Retina (tissue), 1 donor: ENCODE measurements around the gene CCDC177.
"Not testable (repeated sequence)": the region's sequence is repeated elsewhere in the genome, so short reads cannot be mapped to it uniquely, and the experiment has no call there.

Experiments used
- DNase-seq: peaks from one replicate; pipeline ENCODE4 v3.0.0-alpha.2; 2016

CCDC177 gene

DNA sequence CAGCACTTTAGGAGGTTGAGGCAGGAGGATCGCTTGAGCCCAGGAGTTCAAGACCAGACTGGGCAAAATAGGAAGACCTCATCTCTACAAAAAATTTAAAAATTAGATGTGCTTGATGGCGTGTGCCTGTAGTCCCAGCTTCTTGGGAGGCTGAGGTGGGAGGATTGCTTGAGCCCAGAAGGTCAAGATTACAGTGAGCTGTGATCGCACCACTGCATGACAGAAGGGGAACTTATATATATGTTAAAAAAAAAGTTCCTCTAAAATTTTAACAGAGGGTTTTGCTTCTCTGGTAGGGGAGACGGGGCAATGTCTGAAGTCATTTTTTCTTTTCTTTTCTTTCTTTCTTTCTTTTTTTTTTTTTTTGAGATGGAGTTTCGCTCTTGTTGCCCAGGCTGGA is 24.8 kb upstream of the CCDC177 start:
- not testable (repeated sequence) for DNase-seq

- DNase-seq: no peak
Measured at GRCh38 chr14:69595336-69595735, 20.7 kb upstream of the CCDC177 start.

GRCh38 chr14:69594846-69595245 is 20.2 kb upstream of the CCDC177 start:
- DNase-seq: no peak

GRCh38 chr14:69593018-69593677 is 18.5 kb upstream of the CCDC177 start:
- DNase-seq: no peak

DNA sequence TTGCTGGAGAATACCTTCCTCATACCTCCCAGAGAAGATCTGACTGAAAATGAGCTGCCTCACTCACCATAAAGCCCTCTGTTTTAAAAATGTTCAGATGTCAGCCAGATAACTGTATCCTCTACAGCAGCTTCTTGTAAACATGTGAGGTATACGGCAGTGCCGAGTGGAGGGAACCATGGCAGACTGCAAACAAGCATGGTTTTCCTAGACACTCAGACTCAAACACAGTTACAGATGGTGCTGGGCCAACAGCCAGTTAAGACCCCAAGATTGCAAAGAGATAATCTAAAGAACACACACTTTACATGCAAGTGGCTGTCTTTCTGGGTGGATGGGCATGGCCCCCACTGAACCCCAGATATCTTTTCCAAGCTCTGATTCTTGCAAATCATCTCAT is 16.6 kb upstream of the CCDC177 start:
- no peak for DNase-seq

- no peak for DNase-seq
Measured at GRCh38 chr14:69587389-69587788, 12.7 kb upstream of the CCDC177 start.

GRCh38 chr14:69586404-69586803 is 11.7 kb upstream of the CCDC177 start:
- DNase-seq: no peak

- DNase-seq: no peak
Measured at GRCh38 chr14:69584389-69584788, 9.7 kb upstream of the CCDC177 start.

- DNase-seq: no peak
Measured at GRCh38 chr14:69582829-69583228, 8.2 kb upstream of the CCDC177 start.

DNA sequence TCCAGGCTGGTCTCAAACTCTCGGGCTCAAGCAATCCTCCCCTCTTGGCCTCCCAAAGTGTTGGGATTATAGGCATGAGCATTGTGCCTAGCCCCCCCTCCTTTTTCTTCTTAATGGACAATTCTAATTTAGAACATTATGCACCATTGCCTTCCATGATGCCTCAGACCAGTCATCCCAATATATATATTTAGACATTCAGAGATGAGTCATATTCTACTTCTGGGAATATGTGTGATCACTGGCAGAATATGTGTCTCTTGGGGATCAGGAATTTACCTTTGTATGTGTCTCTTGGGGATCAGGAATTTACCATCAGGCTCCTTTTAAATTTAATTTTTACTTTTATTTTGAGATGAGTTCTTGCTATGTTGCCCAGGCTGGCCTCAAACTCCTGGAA is 7.5 kb upstream of the CCDC177 start:
- no peak for DNase-seq

DNA sequence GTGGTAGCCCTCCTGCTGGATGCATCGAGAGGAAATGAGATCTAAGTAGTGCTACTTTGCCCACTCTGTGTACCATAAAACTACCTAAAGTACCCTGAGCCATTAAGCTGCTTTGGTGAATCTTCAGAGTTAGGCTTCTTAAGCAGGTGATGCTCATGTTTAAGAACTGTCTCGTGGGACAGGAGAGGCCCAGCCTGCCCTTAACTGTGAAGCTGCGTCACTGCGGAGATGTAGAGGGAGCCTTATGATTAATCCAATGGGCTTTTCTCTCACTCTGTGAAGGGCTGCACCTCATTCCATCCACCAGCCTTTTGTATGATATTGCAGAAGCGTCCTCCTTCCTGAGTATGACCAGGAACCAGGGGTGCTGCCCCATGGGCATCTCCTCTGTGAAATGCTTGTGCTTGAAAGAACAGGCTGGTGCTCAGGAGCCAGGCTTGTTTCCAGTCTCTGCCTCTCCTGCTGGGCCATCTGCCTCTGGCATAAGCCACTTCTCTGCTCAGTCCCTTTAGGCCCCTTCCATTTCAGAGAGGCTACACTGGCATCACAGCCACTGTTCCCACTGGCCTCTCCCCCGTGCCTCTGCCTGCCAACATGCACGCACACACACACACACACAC is 6.8 kb upstream of the CCDC177 start:
- no peak for DNase-seq

GRCh38 chr14:69580009-69580577 is 5.4 kb upstream of the CCDC177 start:
- no peak for DNase-seq

DNA sequence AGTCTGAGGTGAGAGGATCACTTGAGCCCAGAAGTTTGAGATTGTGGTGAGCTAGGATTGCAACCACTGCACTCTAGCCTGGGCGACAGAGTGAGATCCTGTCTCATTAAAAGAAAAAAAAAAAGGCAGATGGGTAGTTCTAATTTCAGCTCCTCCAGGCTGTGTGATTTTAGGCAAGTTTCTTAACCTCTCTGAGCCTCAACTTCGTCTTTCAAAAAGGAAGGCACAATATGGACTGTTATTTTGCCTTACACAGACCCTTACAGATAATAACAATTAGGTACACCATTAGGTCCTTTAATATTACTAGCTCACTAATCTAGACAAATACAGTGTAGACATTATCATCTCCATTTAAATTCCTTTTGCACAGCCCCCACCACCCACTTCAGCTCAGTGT is 4.8 kb upstream of the CCDC177 start:
- DNase-seq: no peak

DNA sequence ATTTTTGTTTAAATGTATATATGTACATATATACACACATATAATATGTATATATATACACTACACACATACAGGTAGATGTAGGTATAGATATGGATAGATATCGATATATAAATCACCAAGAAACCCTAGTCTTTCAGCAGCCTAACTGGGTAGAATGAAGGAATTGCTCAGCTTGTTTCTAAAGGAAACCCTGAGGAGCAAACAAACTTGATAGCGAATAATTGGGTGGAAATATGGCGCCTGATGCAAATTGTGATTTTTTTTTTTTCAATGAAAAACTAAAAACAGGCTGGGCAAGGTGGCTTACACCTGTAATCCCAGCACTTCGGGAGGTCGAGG is 254 bp upstream of the CCDC177 start:
- no peak for DNase-seq

GRCh38 chr14:69573831-69574262 is 824 bp downstream of the CCDC177 start:
- peak; percentile 87 for DNase-seq

- DNase-seq: no peak
Measured at GRCh38 chr14:69573205-69573830, 1.4 kb downstream of the CCDC177 start.

DNA sequence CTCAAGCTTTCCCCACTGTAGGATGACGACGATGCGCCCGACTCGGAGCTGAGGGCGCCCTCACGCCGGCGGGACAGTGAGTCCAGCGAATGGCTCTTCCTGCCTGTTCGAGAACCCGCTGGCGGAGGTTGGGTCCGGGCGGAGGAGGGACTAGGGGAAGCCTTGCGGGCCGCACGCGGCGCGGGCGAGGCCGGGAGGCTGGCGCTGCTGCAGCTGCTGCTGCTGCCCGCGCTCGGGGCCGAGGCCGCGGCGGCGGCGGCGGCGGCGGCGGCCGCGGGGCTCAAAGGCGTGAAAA is 1.9 kb downstream of the CCDC177 start:
- DNase-seq: no peak

DNA sequence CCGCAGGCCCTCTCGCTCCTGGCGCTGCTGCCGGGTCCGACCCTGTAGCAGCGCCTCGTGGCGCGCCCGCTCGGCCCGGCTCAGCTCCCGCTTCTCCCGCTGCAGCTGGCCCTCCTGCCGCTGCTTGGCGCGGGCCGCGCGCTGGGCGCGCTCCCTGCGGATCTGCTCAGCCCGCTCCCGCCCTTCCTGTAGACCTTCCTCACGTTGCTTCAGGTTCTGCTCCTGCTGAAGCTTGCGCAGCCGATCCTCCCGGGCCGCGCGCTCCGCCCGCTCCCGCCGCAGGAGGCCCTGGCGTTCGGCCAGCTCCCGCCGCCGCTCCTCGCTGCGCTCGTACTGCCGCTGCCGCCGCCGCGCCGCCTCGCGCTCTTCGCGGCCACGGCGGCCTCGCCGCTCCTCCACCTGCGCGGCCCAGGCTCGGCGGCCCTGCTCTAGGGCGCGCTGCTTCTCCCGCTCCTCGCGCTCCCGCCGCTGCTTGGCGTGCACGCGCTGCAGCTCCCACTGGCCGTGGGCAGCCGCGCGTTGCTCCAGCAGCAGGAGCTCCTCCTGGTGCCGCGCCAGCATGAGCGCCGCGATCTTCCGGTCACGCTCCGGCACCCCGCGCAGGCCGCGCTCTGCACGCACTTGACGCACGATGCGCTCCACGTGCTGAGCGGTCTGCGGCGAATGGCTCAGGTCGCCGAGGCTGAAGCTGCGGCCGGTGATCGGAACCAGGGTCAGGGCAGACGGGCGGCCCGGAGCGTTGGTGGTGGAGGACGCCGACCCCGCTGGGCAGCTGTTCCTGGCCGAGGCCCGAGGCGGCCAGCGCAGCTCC is 2.4 kb downstream of the CCDC177 start:
- DNase-seq: no peak

DNA sequence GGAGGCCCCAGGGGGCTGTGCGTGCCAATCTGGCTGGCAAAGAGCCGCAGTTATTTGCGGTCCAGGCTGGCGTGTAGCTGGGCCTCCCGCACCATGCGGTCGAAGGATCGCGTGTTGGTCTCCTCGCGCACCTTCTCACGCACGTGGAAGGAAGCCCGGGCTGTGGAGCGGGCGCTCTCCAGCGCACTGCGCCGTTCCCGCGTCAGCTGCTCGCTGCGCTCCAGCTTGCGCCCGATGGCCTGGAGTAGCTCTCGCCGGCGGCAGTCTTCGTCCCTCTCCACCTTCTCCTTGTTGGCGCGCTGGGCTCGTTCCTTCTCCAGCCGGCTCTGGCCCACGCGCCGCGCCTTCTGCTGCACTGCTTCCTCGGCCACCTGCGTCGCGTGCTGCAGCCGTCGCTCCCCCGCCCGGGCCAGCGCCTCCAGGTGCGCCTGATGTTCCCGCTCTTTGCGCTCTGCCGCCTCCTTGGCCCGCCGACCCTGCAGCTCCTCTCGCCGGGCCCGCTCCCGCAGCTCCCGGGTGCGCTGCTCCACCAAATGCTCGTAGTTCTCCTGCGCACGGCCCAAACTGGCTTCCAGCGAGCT is 3.1 kb downstream of the CCDC177 start:
- no peak for DNase-seq

- no peak for DNase-seq
Measured at GRCh38 chr14:69570836-69571330, 3.8 kb downstream of the CCDC177 start.

DNA sequence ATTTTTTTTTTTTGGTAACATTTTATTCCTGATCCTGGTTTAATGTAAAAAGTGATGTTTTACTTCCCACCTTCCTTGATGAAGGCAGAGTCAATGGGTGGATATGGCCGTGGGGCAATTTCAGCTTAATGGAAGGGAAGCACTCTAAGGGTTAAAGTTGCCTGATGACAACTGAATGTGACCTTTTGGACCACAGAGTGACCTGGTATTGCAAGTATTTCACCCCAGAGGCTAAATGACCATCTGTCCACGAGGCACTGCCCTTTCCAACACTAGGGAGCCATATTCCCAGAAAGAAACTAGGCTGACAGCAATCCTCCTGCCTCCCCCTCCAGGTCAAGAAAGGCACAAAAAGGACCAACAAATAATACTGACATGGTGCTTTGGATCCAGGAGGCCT is 4.8 kb downstream of the CCDC177 start:
- no peak for DNase-seq

- DNase-seq: no peak
Measured at GRCh38 chr14:69567563-69567962, 7.1 kb downstream of the CCDC177 start.

- DNase-seq: no peak
Measured at GRCh38 chr14:69561893-69562292, 12.8 kb downstream of the CCDC177 start.
